IMR-90 (cell line): Measurements from ENCODE around the gene MAN1C1. TPM values are rescaled to one million over a fixed set of nuclear protein-coding genes. Genes with fewer than 3 reads are reported as not detected.

Experiments used
- ATAC-seq: fragments of 200-7000 bp; cut with Tn5 transposase; 2 replicates; pipeline ENCODE4 v1.9.1; 2020; ENCODE audit warnings: low read depth, mild to moderate bottlenecking, moderate library complexity
- BruUV-seq: library from RNA; stranded (reverse); fragments of 400-500 nt; replicated peaks from 2 replicates; lab custom pipeline; 2021; lab: Mats Ljungman, UMichigan
- CTCF ChIA-PET: fragments of 300-600 bp; formaldehyde crosslinking; extraction: SDS; loops from one replicate; lab custom pipeline; 2021; ENCODE audit warnings: antibody characterized with exemption; lab: Yijun Ruan, JAX
- POLR2A ChIA-PET: fragments of 300-600 bp; sonication (Branson Sonifier 250); formaldehyde crosslinking; loops from one replicate; lab custom pipeline; 2022; ENCODE audit warnings: antibody characterized with exemption; ENCODE audit not compliant: unreplicated experiment; lab: Charles Lee
- DNase-seq: peaks from one replicate; pipeline ENCODE4 v3.0.0; 2013
- H2AFZ ChIP-seq: replicated peaks from 2 replicates; pipeline ENCODE3; 2013; ENCODE audit warnings: low read length, mild to moderate bottlenecking; ENCODE audit not compliant: poor library complexity
- H2AK5ac ChIP-seq: 2 replicates; pipeline ENCODE4 v1.6.1; 2013; ENCODE audit warnings: low read depth, low read length, inconsistent platforms
- H2AK9ac ChIP-seq: replicated peaks from 2 replicates; pipeline ENCODE3; 2013; ENCODE audit warnings: mild to moderate bottlenecking, low read depth, low read length, moderate library complexity; ENCODE audit not compliant: poor library complexity
- H2BK120ac ChIP-seq: 2 replicates; pipeline ENCODE4 v1.6.1; 2013; ENCODE audit warnings: low read depth, low read length, inconsistent platforms
- H2BK15ac ChIP-seq: 3 replicates; pipeline ENCODE4 v1.6.1; 2013; ENCODE audit warnings: low read depth, low read length, inconsistent platforms
- H2BK20ac ChIP-seq: 2 replicates; pipeline ENCODE4 v1.6.1; 2013; ENCODE audit warnings: low read depth, mild to moderate bottlenecking, inconsistent platforms, low read length, moderate library complexity
- H2BK5ac ChIP-seq: 2 replicates; pipeline ENCODE4 v1.6.1; 2013; ENCODE audit warnings: mild to moderate bottlenecking, low read depth, low read length, inconsistent platforms; ENCODE audit not compliant: poor library complexity, severe bottlenecking
- H3K14ac ChIP-seq: replicated peaks from 2 replicates; pipeline ENCODE4 v1.6.1; 2013; ENCODE audit warnings: low read depth, low read length, inconsistent platforms
- H3K18ac ChIP-seq: 2 replicates; pipeline ENCODE4 v1.6.1; 2013; ENCODE audit warnings: low read depth, low read length, control low read depth
- H3K23ac ChIP-seq: 2 replicates; pipeline ENCODE4 v1.6.1; 2013; ENCODE audit warnings: low read depth, low read length, inconsistent platforms
- H3K27ac ChIP-seq: 2 replicates; pipeline ENCODE4 v1.5.1; 2013; ENCODE audit warnings: mild to moderate bottlenecking, control low read depth, low read length; ENCODE audit not compliant: insufficient read depth
- H3K27me3 ChIP-seq: 2 replicates; pipeline ENCODE4 v1.6.1; 2013; ENCODE audit warnings: low read length; ENCODE audit not compliant: control insufficient read depth, insufficient read depth
- H3K36me3 ChIP-seq: 2 replicates; pipeline ENCODE4 v1.6.1; 2013; ENCODE audit warnings: low read length, mixed read lengths; ENCODE audit not compliant: control insufficient read depth, insufficient read depth
- H3K4ac ChIP-seq: 2 replicates; pipeline ENCODE4 v1.6.1; 2013; ENCODE audit warnings: low read depth, low read length, inconsistent platforms
- H3K4me1 ChIP-seq: 2 replicates; pipeline ENCODE4 v1.6.1; 2013; ENCODE audit warnings: low read length, mixed read lengths; ENCODE audit not compliant: control insufficient read depth, insufficient read depth
- H3K4me2 ChIP-seq: 2 replicates; pipeline ENCODE4 v1.6.1; 2013; ENCODE audit warnings: low read depth, mild to moderate bottlenecking, control low read depth, low read length, moderate library complexity
- H3K4me3 ChIP-seq: 2 replicates; pipeline ENCODE4 v1.5.1; 2013; ENCODE audit warnings: low read depth, mild to moderate bottlenecking, control low read depth, low read length, moderate library complexity; ENCODE audit not compliant: insufficient read depth
- H3K56ac ChIP-seq: 2 replicates; pipeline ENCODE4 v1.6.1; 2013; ENCODE audit warnings: low read length, inconsistent platforms; ENCODE audit not compliant: insufficient read depth; ENCODE audit errors: extremely low read depth
- H3K79me1 ChIP-seq, 2 experiments: 2 replicates each; pipeline ENCODE4 v1.6.1; 2013; ENCODE audit warnings: low read length in 2 of 2, inconsistent platforms in 1 of 2, low read depth in 1 of 2
- H3K9ac ChIP-seq: 2 replicates; pipeline ENCODE4 v1.6.1; 2013; ENCODE audit warnings: low read depth, low read length, control low read depth
- H3K9me1 ChIP-seq: 2 replicates; pipeline ENCODE4 v1.6.1; 2013; ENCODE audit warnings: low read length, inconsistent platforms; ENCODE audit not compliant: insufficient read depth
- H3K9me3 ChIP-seq: 2 replicates; pipeline ENCODE4 v1.6.1; 2013; ENCODE audit warnings: low read length; ENCODE audit not compliant: control insufficient read depth, insufficient read depth
- H4K20me1 ChIP-seq: 2 replicates; pipeline ENCODE4 v1.6.1; 2013; ENCODE audit warnings: low read length, inconsistent platforms; ENCODE audit not compliant: insufficient read depth
- H4K5ac ChIP-seq: 2 replicates; pipeline ENCODE4 v1.6.1; 2013; ENCODE audit warnings: mild to moderate bottlenecking, low read depth, low read length, control low read depth
- H4K8ac ChIP-seq, 2 experiments: 2 replicates each; pipeline ENCODE4 v1.6.1; 2013; ENCODE audit warnings: low read depth in 2 of 2, low read length in 2 of 2, control low read depth in 1 of 2, inconsistent platforms in 1 of 2
- H4K91ac ChIP-seq: 2 replicates; pipeline ENCODE4 v1.6.1; 2013; ENCODE audit warnings: low read depth, low read length, inconsistent platforms; ENCODE audit not compliant: insufficient read depth
- BHLHE40 ChIP-seq: fragments of 150-350 bp; IDR thresholded peaks from 2 replicates; pipeline ENCODE4 v1.6.1; 2016; ENCODE audit warnings: mild to moderate bottlenecking, low read depth, low read length
- CHD1 ChIP-seq: IDR thresholded peaks from 2 replicates; pipeline ENCODE4 v1.6.1; 2012; ENCODE audit warnings: low read depth, low read length, improper control_type of control experiment
- FOS ChIP-seq: fragments of 150-350 bp; IDR thresholded peaks from 2 replicates; pipeline ENCODE4 v1.6.1; 2016; ENCODE audit warnings: low read depth, low read length
- MAFK ChIP-seq: IDR thresholded peaks from 2 replicates; pipeline ENCODE4 v1.6.1; 2012; ENCODE audit warnings: low read depth, low read length, improper control_type of control experiment
- MXI1 ChIP-seq: IDR thresholded peaks from 2 replicates; pipeline ENCODE4 v1.6.1; 2012; ENCODE audit warnings: low read depth, mild to moderate bottlenecking, low read length, moderate library complexity, borderline replicate concordance
- POLR2A ChIP-seq: IDR thresholded peaks from 2 replicates; pipeline ENCODE4 v1.6.1; 2012; ENCODE audit warnings: mild to moderate bottlenecking, low read depth, low read length
- WGBS, 2 experiments: methylation state at CpG; one replicate each; pipeline versions ENCODE4 v1.1.5 to v1.1.7; 2013; ENCODE audit warnings: missing lambda C conversion rate in 2 of 2; ENCODE audit not compliant: insufficient read length in 1 of 2; ENCODE audit errors: extremely low coverage in 2 of 2; 5-methylcytosine and 5-hydroxymethylcytosine counted together
- dilution Hi-C: fragments of 300-500 bp; cut with HindIII; formaldehyde crosslinking; loops from one replicate; pipeline ENCODE4 v1.14.3; 2018; ENCODE audit warnings: low sequenced_read_pairs; ENCODE audit not compliant: unreplicated experiment
- in situ Hi-C: fragments of 300-500 bp; cut with MboI; formaldehyde crosslinking; loops from 3 replicates; pipeline ENCODE4 v1.14.3; 2019; ENCODE audit warnings: low sequenced_read_pairs, inconsistent platforms, mixed read lengths
- intact Hi-C: fragments of 100-400 bp; cut with micrococcal nuclease; formaldehyde crosslinking; loops from 2 replicates; pipeline ENCODE4 v1.10.0; 2022
- polyA plus RNA-seq, 3 experiments: library from polyadenylated mRNA; depleted of rRNA; stranded (reverse); fragments of >200 nt; gene quantifications; 2 replicates each; pipeline ENCODE4 v1.2.3, GENCODE V29; 2012; ENCODE audit warnings: low replicate concordance in 1 of 3
- total RNA-seq: library from RNA; depleted of rRNA; stranded (reverse); fragments of >200 nt; gene quantifications from 2 replicates; pipeline ENCODE4 v1.2.3, GENCODE V29; 2012
- TF ChIP-seq, protein P1 (sequence below): fragments of 150-350 bp; IDR thresholded peaks from 2 replicates; pipeline ENCODE4 v1.6.1; 2017; ENCODE audit warnings: mild to moderate bottlenecking, antibody characterized with exemption, low read length, low read depth
- TF ChIP-seq, protein P2 (sequence below): fragments of 150-350 bp; IDR thresholded peaks from 2 replicates; pipeline ENCODE4 v1.6.1; 2016; ENCODE audit warnings: low read depth, mild to moderate bottlenecking, low read length, moderate library complexity, borderline replicate concordance
- TF ChIP-seq, protein P3 (sequence below): conservative IDR thresholded peaks from 2 replicates; pipeline ENCODE4 v1.5.1; 2012; ENCODE audit warnings: mild to moderate bottlenecking, low read depth, low read length, improper control_type of control experiment

Gene MAN1C1
- total and polyA plus RNA-seq, 2 of the 4 experiments (the other 2 are of a cell fraction) = 3.2 to 11.3 TPM

DNA sequence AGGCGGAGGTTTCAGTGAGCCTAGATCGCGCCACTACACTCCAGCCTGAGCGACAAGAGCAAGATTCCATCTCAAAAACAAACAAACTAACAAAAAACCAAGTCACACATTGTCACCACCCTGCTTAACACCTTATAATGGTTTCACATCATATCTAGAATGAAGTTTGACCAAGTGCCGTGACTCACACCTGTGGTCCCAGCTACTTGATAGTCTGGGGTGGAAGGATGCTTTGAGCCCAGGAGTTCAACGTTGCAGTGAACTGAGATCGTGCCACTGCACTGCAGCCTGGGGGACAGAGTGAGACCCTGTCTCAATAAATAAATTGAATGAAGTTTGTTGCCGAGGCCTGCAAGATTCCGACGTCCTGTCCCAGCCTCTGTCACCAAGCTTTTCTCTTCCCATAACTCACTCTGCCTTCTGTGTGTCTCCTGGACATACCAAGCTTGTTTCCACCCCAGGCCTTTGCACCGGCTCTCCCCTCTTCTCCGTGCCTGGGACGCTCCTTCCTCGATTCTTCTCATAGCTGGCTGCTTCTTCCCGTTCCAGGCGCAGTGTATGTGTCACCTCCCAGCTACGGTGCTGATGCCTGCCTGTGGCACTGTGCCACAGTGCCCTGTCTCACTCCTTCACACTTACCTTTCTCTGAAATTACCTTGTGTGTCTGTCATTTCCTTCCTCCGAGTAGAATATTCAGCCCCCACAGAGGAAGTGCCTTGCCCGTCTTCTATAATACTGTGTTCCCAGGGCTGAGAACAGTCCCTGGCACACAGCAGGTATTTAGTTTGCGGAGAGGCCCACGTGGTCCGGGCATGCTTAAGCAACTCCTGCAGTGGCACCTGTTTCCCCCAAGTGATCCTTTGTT is 179.6 kb downstream of the MAN1C1 start:
- peak overlapping the region; percentile 21; the same call in 1 of the 3 replicates for H2BK15ac ChIP-seq
- H3K56ac ChIP-seq = no peak overlapping the region
- no peaks in the 10 kb centered on the region for H3K27me3 ChIP-seq
- H3K9ac ChIP-seq = no peak overlapping the region
- H3K79me1 ChIP-seq = peaks cover 6 to 8% of the 10 kb centered on the region in 2 experiments; a peak in 3 of 4 replicates
- H3K4me1 ChIP-seq = peaks cover 12% of the 10 kb centered on the region
- H3K4me3 ChIP-seq = no peak overlapping the region
- H3K27ac ChIP-seq = no peak overlapping the region
- H3K23ac ChIP-seq = no peak overlapping the region
- no peaks in the 10 kb centered on the region for H3K9me3 ChIP-seq
- no peak overlapping the region for H3K4me2 ChIP-seq
- H2AK9ac ChIP-seq = no peak overlapping the region
- in situ Hi-C loops (no loop called here), intact Hi-C loops (loop anchor here (2.0 to 5.0 kb wide), 2 partner anchors 84 to 177 kb away; no protein-coding TSS in a partner anchor), dilution Hi-C loops (no loop called here)
- H4K20me1 ChIP-seq = no peaks in the 10 kb centered on the region
- H4K5ac ChIP-seq = no peak overlapping the region; the same call in 1 of the 2 replicates
- TF ChIP-seq, protein P1, sequence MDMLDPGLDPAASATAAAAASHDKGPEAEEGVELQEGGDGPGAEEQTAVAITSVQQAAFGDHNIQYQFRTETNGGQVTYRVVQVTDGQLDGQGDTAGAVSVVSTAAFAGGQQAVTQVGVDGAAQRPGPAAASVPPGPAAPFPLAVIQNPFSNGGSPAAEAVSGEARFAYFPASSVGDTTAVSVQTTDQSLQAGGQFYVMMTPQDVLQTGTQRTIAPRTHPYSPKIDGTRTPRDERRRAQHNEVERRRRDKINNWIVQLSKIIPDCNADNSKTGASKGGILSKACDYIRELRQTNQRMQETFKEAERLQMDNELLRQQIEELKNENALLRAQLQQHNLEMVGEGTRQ = no peak
- no peak for TF ChIP-seq CHD1
- no peak for TF ChIP-seq MAFK
- TF ChIP-seq BHLHE40 = no peak
- no peak for TF ChIP-seq MXI1
- TF ChIP-seq, protein P2, sequence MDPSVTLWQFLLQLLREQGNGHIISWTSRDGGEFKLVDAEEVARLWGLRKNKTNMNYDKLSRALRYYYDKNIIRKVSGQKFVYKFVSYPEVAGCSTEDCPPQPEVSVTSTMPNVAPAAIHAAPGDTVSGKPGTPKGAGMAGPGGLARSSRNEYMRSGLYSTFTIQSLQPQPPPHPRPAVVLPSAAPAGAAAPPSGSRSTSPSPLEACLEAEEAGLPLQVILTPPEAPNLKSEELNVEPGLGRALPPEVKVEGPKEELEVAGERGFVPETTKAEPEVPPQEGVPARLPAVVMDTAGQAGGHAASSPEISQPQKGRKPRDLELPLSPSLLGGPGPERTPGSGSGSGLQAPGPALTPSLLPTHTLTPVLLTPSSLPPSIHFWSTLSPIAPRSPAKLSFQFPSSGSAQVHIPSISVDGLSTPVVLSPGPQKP = no peak
- TF ChIP-seq, protein P3, sequence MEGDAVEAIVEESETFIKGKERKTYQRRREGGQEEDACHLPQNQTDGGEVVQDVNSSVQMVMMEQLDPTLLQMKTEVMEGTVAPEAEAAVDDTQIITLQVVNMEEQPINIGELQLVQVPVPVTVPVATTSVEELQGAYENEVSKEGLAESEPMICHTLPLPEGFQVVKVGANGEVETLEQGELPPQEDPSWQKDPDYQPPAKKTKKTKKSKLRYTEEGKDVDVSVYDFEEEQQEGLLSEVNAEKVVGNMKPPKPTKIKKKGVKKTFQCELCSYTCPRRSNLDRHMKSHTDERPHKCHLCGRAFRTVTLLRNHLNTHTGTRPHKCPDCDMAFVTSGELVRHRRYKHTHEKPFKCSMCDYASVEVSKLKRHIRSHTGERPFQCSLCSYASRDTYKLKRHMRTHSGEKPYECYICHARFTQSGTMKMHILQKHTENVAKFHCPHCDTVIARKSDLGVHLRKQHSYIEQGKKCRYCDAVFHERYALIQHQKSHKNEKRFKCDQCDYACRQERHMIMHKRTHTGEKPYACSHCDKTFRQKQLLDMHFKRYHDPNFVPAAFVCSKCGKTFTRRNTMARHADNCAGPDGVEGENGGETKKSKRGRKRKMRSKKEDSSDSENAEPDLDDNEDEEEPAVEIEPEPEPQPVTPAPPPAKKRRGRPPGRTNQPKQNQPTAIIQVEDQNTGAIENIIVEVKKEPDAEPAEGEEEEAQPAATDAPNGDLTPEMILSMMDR = no peak
- no peak for TF ChIP-seq POLR2A
- TF ChIP-seq FOS = no peak
- peaks cover 4% of the 10 kb centered on the region; the same call in 1 of the 2 replicates for H3K9me1 ChIP-seq
- H2AFZ ChIP-seq = no peak overlapping the region
- POLR2A ChIA-PET = no interaction called here
- H2BK20ac ChIP-seq = 0 out of 2 replicates have a peak overlapping the region, but pooled peaks have one; percentile 35
- H2AK5ac ChIP-seq = peak overlapping the region; percentile 72
- no peak overlapping the region for H3K14ac ChIP-seq
- DNase-seq (no peak), ATAC-seq (no peak)
- WGBS, 2 experiments = 87% methylated on average over 10 of the region's 22 CpGs; no CpG with 5 or more reads in 1 of the 2 experiments
- H3K18ac ChIP-seq = no peak overlapping the region
- H3K36me3 ChIP-seq = no peaks in the 10 kb centered on the region; the same call in 1 of the 2 replicates
- no peak overlapping the region for H2BK5ac ChIP-seq
- 0 out of 2 replicates have a peak overlapping the region, but pooled peaks have one; percentile 29 for H4K91ac ChIP-seq
- CTCF ChIA-PET = interaction anchor here (0.6 to 1.4 kb wide), 2 partner anchors 177 to 187 kb away, joined by 3 to 7 read pairs; no protein-coding TSS in a partner anchor
- no peak overlapping the region for H4K8ac ChIP-seq
- H3K4ac ChIP-seq = peak overlapping the region; percentile 10; the same call in 1 of the 2 replicates
- no peak overlapping the region for H2BK120ac ChIP-seq
- no TSS peak for BruUV-seq
